Mesendoderm (in vitro differentiated cells): ENCODE results near the gene SLC19A3.

Experiments
- DNase-seq: peaks from one replicate; pipeline ENCODE4 v3.0.0; 2013
- H2AK5ac ChIP-seq: 2 replicates; pipeline ENCODE4 v1.6.1; 2013; ENCODE audit warnings: low read length, inconsistent platforms
- H2BK120ac ChIP-seq: 2 replicates; pipeline ENCODE4 v1.6.1; 2013; ENCODE audit warnings: low read depth, mild to moderate bottlenecking, low read length, moderate library complexity, mixed read lengths
- H2BK15ac ChIP-seq: replicated peaks from 2 replicates; pipeline ENCODE4 v1.6.1; 2013; ENCODE audit warnings: low read depth, mild to moderate bottlenecking, moderate library complexity
- H2BK5ac ChIP-seq: 2 replicates; pipeline ENCODE4 v1.6.1; 2013; ENCODE audit warnings: low read length, inconsistent platforms
- H3K18ac ChIP-seq: 2 replicates; pipeline ENCODE4 v1.6.1; 2013; ENCODE audit warnings: mild to moderate bottlenecking, low read length, mixed read lengths
- H3K23ac ChIP-seq: one replicate; pipeline ENCODE4 v1.6.1; 2013; ENCODE audit warnings: low read length
- H3K27ac ChIP-seq: 2 replicates; pipeline ENCODE4 v1.5.1; 2013; ENCODE audit warnings: low read depth, mild to moderate bottlenecking, inconsistent platforms, low read length, moderate library complexity
- H3K27me3 ChIP-seq: 2 replicates; pipeline ENCODE4 v1.6.1; 2013; ENCODE audit warnings: low read length, control low read depth, mild to moderate bottlenecking, inconsistent platforms; ENCODE audit not compliant: insufficient read depth, poor library complexity
- H3K36me3 ChIP-seq: 2 replicates; pipeline ENCODE4 v1.6.1; 2013; ENCODE audit warnings: low read length, inconsistent platforms; ENCODE audit not compliant: control insufficient read depth, insufficient read depth
- H3K4ac ChIP-seq: one replicate; pipeline ENCODE4 v1.6.1; 2013; ENCODE audit warnings: low read depth, mild to moderate bottlenecking, low read length, moderate library complexity
- H3K4me1 ChIP-seq: 2 replicates; pipeline ENCODE4 v1.6.1; 2013; ENCODE audit warnings: low read depth, low read length, inconsistent platforms; ENCODE audit not compliant: control insufficient read depth
- H3K4me2 ChIP-seq: 2 replicates; pipeline ENCODE4 v1.6.1; 2013; ENCODE audit warnings: low read length
- H3K4me3 ChIP-seq: 2 replicates; pipeline ENCODE4 v1.5.1; 2013; ENCODE audit warnings: mild to moderate bottlenecking, low read length
- H3K56ac ChIP-seq: one replicate; pipeline ENCODE4 v1.6.1; 2013; ENCODE audit warnings: low read length
- H3K79me1 ChIP-seq: 2 replicates; pipeline ENCODE4 v1.6.1; 2013; ENCODE audit warnings: low read length, inconsistent platforms
- H3K79me2 ChIP-seq: 2 replicates; pipeline ENCODE4 v1.6.1; 2013; ENCODE audit warnings: mild to moderate bottlenecking, low read length; ENCODE audit not compliant: control insufficient read depth, insufficient read depth
- H3K9ac ChIP-seq: 2 replicates; pipeline ENCODE4 v1.6.1; 2013; ENCODE audit warnings: low read length, inconsistent platforms
- H4K5ac ChIP-seq: one replicate; pipeline ENCODE4 v1.6.1; 2013; ENCODE audit warnings: low read length
- H4K8ac ChIP-seq: one replicate; pipeline ENCODE4 v1.6.1; 2013; ENCODE audit warnings: low read depth, mild to moderate bottlenecking, control low read depth, low read length, moderate library complexity
- WGBS: extraction: QIAGEN DNeasy Blood & Tissue Kit; methylation state at CpG from one replicate; pipeline ENCODE4 v1.1.7; 2013; ENCODE audit warnings: low lambda C conversion rate, missing lambda C conversion rate; ENCODE audit not compliant: insufficient coverage; ENCODE audit errors: extremely low coverage; 5-methylcytosine and 5-hydroxymethylcytosine counted together

Gene SLC19A3

DNA sequence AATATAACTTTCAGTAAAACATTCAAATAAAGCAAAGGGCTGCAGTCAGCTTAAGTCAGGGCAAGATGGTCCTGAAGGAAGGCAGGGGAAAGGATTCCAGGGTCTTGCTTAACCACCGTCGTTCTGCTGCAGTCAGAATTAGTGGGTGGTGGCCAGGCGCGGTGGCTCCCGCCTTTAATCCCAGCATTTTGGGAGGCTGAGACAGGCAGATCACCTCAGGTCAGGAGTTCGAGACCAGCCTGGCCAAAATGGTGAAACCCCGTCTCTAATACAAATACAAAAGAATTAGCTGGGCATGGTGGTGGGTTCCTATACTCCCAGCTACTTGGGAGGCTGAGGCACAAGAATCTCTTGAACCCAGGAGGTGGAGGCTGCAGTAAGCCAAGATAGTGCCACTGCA lies 6.8 kb downstream of the SLC19A3 start:
- H2BK15ac ChIP-seq, result no peak overlapping the region
- no peak overlapping the region for H3K4ac ChIP-seq
- no peak overlapping the region for H3K18ac ChIP-seq
- no peak overlapping the region for H2BK120ac ChIP-seq
- no peak overlapping the region for H3K56ac ChIP-seq
- H3K27me3 ChIP-seq, result no peaks in the 10 kb centered on the region
- H2BK5ac ChIP-seq, result no peak overlapping the region
- no peak overlapping the region for H3K4me2 ChIP-seq
- no peaks in the 10 kb centered on the region for H3K79me1 ChIP-seq
- no peak overlapping the region for H2AK5ac ChIP-seq
- no peak overlapping the region for H3K23ac ChIP-seq
- no peak overlapping the region for H3K4me3 ChIP-seq
- H3K27ac ChIP-seq, result no peak overlapping the region
- H3K79me2 ChIP-seq, result no peaks in the 10 kb centered on the region
- no peaks in the 10 kb centered on the region for H3K36me3 ChIP-seq
- H4K5ac ChIP-seq, result no peak overlapping the region
- WGBS, result no CpG with 5 or more reads among the region's 7 CpGs
- no peak for DNase-seq
- H3K4me1 ChIP-seq, result no peaks in the 10 kb centered on the region
- no peak overlapping the region for H3K9ac ChIP-seq
- no peak overlapping the region for H4K8ac ChIP-seq

DNA sequence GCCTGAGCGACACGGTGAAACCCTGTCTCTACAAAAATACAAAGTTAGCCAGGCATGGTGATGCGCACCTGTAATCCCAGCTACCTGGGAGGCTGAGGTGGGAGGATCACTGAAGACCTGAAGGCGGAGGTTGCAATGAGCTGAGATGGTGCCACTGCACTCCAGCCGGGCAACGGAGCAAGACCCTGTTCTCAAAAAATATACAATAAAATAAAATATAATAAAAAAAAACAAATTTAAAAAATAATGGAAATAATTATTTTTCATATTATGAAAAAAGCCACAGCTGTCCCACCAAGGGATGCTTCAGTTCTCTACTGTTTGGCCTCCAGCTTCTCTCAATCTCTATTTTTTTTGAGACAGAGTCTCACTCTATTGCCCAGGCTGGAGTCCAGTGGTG lies 10.4 kb downstream of the SLC19A3 start:
- no peak overlapping the region for H3K23ac ChIP-seq
- H3K27me3 ChIP-seq, result no peaks in the 10 kb centered on the region
- no peak overlapping the region for H3K18ac ChIP-seq
- no peak overlapping the region for H2BK120ac ChIP-seq
- H3K56ac ChIP-seq, result no peak overlapping the region
- no peak for DNase-seq
- H3K4me3 ChIP-seq, result no peak overlapping the region
- no peak overlapping the region for H3K4me2 ChIP-seq
- H3K4ac ChIP-seq, result no peak overlapping the region
- H4K5ac ChIP-seq, result no peak overlapping the region
- no peak overlapping the region for H2AK5ac ChIP-seq
- H4K8ac ChIP-seq, result no peak overlapping the region
- no peaks in the 10 kb centered on the region for H3K36me3 ChIP-seq
- no peak overlapping the region for H3K27ac ChIP-seq
- H3K9ac ChIP-seq, result no peak overlapping the region
- no peaks in the 10 kb centered on the region for H3K79me2 ChIP-seq
- H2BK15ac ChIP-seq, result no peak overlapping the region
- H3K4me1 ChIP-seq, result peaks cover 3% of the 10 kb centered on the region
- no CpG with 5 or more reads among the region's 6 CpGs for WGBS
- H2BK5ac ChIP-seq, result no peak overlapping the region
- H3K79me1 ChIP-seq, result no peaks in the 10 kb centered on the region

DNA sequence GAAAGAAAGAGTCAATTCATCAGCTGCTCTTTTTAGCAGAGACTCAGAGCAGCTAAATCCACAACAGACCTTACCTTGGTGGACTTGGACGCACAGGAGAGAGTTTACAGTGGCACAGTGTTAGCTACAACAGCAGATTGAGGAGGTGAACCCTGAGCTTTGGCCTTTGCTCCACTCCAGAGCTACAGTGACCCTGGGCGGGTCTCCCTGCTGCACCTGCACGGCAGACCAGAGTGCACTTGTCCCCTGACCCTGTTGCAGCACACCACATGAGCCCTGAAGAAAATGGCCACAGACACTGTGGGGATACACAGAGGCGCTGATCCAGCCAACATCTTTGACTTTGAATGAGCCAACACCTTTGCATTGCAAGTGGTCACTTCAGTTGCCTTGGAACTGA lies 11.0 kb downstream of the SLC19A3 start:
- H3K4me3 ChIP-seq, result no peak overlapping the region
- no peak for DNase-seq
- H2BK5ac ChIP-seq, result no peak overlapping the region
- no peaks in the 10 kb centered on the region for H3K36me3 ChIP-seq
- no peak overlapping the region for H3K56ac ChIP-seq
- H4K8ac ChIP-seq, result no peak overlapping the region
- no CpG with 5 or more reads among the region's 4 CpGs for WGBS
- no peak overlapping the region for H2BK120ac ChIP-seq
- H3K4ac ChIP-seq, result no peak overlapping the region
- H3K27ac ChIP-seq, result no peak overlapping the region
- H3K79me1 ChIP-seq, result no peaks in the 10 kb centered on the region
- H3K9ac ChIP-seq, result no peak overlapping the region
- no peak overlapping the region for H3K4me2 ChIP-seq
- H2BK15ac ChIP-seq, result no peak overlapping the region
- peaks cover 3% of the 10 kb centered on the region for H3K4me1 ChIP-seq
- H4K5ac ChIP-seq, result no peak overlapping the region
- no peak overlapping the region for H3K18ac ChIP-seq
- H2AK5ac ChIP-seq, result no peak overlapping the region
- no peaks in the 10 kb centered on the region for H3K27me3 ChIP-seq
- H3K23ac ChIP-seq, result no peak overlapping the region
- no peaks in the 10 kb centered on the region for H3K79me2 ChIP-seq

DNA sequence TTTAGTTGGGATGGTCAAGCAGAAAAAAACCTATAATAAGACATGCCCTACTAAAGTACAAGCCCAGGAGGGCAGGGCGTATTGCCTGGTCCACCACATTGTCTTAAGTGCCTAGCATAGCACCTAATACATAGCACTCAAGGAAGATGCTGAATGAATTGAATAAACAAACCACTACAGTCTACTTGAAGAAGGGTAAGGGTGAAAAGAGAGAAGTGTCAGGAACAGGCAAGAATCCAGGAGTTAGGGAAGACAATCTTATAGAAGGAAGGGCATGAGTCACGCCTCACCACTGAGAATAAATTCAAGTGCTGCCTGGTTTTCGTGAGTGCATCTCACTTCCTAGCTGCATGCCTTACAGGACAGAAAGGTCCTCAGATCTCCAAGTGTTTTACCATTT lies 13.9 kb downstream of the SLC19A3 start:
- no peak overlapping the region for H3K4me2 ChIP-seq
- no peak overlapping the region for H3K18ac ChIP-seq
- no peak overlapping the region for H3K56ac ChIP-seq
- H2BK15ac ChIP-seq, result no peak overlapping the region
- H3K36me3 ChIP-seq, result no peaks in the 10 kb centered on the region
- H3K27ac ChIP-seq, result no peak overlapping the region
- peaks cover 3% of the 10 kb centered on the region for H3K4me1 ChIP-seq
- H3K4ac ChIP-seq, result no peak overlapping the region
- H4K5ac ChIP-seq, result no peak overlapping the region
- no peak overlapping the region for H3K4me3 ChIP-seq
- H2AK5ac ChIP-seq, result no peak overlapping the region
- no peaks in the 10 kb centered on the region for H3K79me1 ChIP-seq
- no peak overlapping the region for H4K8ac ChIP-seq
- H3K23ac ChIP-seq, result no peak overlapping the region
- no peaks in the 10 kb centered on the region for H3K79me2 ChIP-seq
- no CpG with 5 or more reads among the region's 3 CpGs for WGBS
- H3K9ac ChIP-seq, result no peak overlapping the region
- DNase-seq, result peak; percentile 48
- H3K27me3 ChIP-seq, result no peaks in the 10 kb centered on the region
- no peak overlapping the region for H2BK5ac ChIP-seq
- H2BK120ac ChIP-seq, result no peak overlapping the region

- Histone ChIP-seq H2BK5ac (no peak overlapping the region), H3K4me2 (no peak overlapping the region), H2AK5ac (no peak overlapping the region), H3K79me2 (no peaks in the 10 kb centered on the region), H3K9ac (no peak overlapping the region), H3K27me3 (no peaks in the 10 kb centered on the region), H2BK120ac (no peak overlapping the region), H3K18ac (no peak overlapping the region), H3K36me3 (no peaks in the 10 kb centered on the region), H3K23ac (no peak overlapping the region), H3K56ac (no peak overlapping the region), H3K4me3 (no peak overlapping the region), H4K5ac (no peak overlapping the region), H4K8ac (no peak overlapping the region), H3K4me1 (peaks cover 3% of the 10 kb centered on the region), H3K27ac (no peak overlapping the region), H2BK15ac (no peak overlapping the region), H3K4ac (peak overlapping the region; percentile 7), H3K79me1 (no peaks in the 10 kb centered on the region)
- no CpG with 5 or more reads among the region's 4 CpGs for WGBS
- peak; percentile 94 for DNase-seq
These were observed 14.5 kb downstream of the SLC19A3 start for GRCh38 chr2:227703280-227703732.

- no peaks in the 10 kb centered on the region for H3K27me3 ChIP-seq
- no peak overlapping the region for H2BK5ac ChIP-seq
- H3K23ac ChIP-seq, result no peak overlapping the region
- DNase-seq, result peak; percentile 24
- H3K4ac ChIP-seq, result no peak overlapping the region
- no peak overlapping the region for H3K9ac ChIP-seq
- no peak overlapping the region for H3K4me2 ChIP-seq
- H3K27ac ChIP-seq, result no peak overlapping the region
- no peak overlapping the region for H3K18ac ChIP-seq
- H3K79me1 ChIP-seq, result no peaks in the 10 kb centered on the region
- H4K8ac ChIP-seq, result no peak overlapping the region
- no peak overlapping the region for H4K5ac ChIP-seq
- H3K4me3 ChIP-seq, result no peak overlapping the region
- no peak overlapping the region for H2BK120ac ChIP-seq
- WGBS, result no CpG with 5 or more reads among the region's 3 CpGs
- H2BK15ac ChIP-seq, result no peak overlapping the region
- H3K79me2 ChIP-seq, result no peaks in the 10 kb centered on the region
- H3K56ac ChIP-seq, result no peak overlapping the region
- peaks cover 3% of the 10 kb centered on the region for H3K4me1 ChIP-seq
- H3K36me3 ChIP-seq, result no peaks in the 10 kb centered on the region
- H2AK5ac ChIP-seq, result no peak overlapping the region
These were observed 16.3 kb downstream of the SLC19A3 start for GRCh38 chr2:227701556-227701955.
